Central memory CD8-positive, alpha-beta T cell (primary cell): ENCODE measurements around the gene FKRP.
A peak's percentile ranks its signal among the peaks of the same experiment; 100 is the strongest.
"Not testable (repeated sequence)": the region's sequence is repeated elsewhere in the genome, so short reads cannot be mapped to it uniquely, and the experiment has no call there.

ENCODE experiments used
- ATAC-seq: fragments of 150-1000 bp; cut with Tn5 transposase; replicated peaks from 2 replicates; pipeline ENCODE4 v1.10.0; 2022; ENCODE audit warnings: mild to moderate bottlenecking, moderate FRiP score, moderate number of reproducible peaks; ENCODE audit not compliant: poor library complexity, severe bottlenecking; ENCODE audit errors: extremely low read depth
- DNase-seq, 2 donors: peaks; one replicate each; pipeline ENCODE4 v3.0.0; 2021; ENCODE audit warnings: low spot score in 2 of 2
- H3K27ac Mint-ChIP-seq: one replicate; pipeline ENCODE4 v1.8.0; 2022; ENCODE audit warnings: low read depth, mild to moderate bottlenecking, moderate library complexity, mixed read lengths
- H3K27me3 Mint-ChIP-seq: one replicate; pipeline ENCODE4 v1.8.0; 2022; ENCODE audit warnings: mixed read lengths
- H3K36me3 Mint-ChIP-seq: one replicate; pipeline ENCODE4 v1.8.0; 2022; ENCODE audit warnings: mild to moderate bottlenecking, moderate library complexity, mixed read lengths; ENCODE audit not compliant: insufficient read depth
- H3K4me1 Mint-ChIP-seq: one replicate; pipeline ENCODE4 v1.8.0; 2022; ENCODE audit warnings: mixed read lengths
- H3K4me3 Mint-ChIP-seq: one replicate; pipeline ENCODE4 v1.8.0; 2022; ENCODE audit warnings: mild to moderate bottlenecking, moderate library complexity, mixed read lengths
- H3K9me3 Mint-ChIP-seq: one replicate; pipeline ENCODE4 v1.8.0; 2022; ENCODE audit warnings: mixed read lengths

The FKRP gene

DNA sequence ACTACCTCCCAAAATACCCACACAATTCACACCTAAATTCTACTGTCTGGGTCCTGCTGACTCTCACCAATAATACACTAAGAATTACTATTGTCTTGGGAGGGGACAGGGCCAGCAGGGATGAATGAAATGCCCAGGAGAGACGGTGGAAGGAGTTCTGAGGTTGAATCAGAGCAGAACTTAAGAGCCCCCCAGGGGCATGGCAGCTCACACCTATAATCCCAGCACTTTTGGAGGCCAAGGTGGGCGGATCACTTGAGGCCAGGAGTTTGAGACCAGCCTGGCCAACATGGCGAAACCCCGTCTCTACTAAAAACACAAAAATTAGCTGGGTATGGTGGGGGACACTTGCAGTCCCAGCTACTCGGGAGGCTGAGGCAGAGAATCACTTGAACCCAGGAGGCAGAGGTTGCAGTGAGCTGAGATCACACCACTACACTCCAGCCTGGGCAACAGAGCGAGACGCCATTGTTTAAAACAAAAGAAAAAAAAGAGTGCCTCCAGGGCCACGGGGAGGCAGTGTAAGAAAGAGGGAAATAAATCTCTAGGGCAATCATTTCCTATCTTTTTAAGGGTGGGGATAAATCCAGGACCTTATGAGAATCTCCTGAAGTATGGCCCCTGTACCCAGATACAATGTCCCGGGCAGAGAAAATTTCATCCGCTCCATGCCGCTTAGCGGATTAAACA lies 32.2 kb downstream of the FKRP start:
- H3K4me1 Mint-ChIP-seq, H3K27ac Mint-ChIP-seq: not testable (repeated sequence)

DNA sequence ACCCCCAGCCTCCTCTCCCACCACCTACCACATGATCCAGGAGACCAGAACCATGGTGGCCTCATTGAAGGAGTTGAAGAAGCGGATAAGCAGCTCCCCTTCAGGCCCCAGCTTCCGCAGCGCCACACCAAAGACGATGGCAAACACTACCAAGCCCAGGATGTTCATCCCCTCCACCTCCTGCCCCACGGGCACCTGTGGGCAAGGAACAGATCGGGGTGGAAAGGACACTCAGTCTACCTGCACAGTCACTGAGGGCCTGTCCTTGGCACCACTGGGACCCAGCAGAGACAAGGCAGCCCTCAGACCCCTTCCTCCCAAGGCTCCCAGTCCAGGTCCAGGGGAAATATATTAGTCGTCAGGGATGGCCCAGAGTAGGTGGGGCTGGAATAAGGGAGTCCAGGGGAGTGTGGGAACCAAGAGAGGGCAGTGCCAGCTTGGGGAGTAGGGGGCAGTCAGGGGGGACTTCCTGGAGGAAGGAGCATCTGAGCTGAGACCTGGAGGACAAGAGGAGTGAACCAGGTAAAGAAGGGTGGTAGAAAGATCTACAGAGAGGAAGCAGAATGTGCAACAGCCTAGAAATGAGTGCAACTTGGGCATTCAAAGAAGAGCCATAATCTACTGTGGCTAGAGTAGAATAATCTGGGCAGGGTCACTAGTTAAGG lies 36.6 kb downstream of the FKRP start:
- no peak for DNase-seq
- H3K27ac Mint-ChIP-seq, result peak overlapping the region; percentile 96
- no peaks in the 10 kb centered on the region for H3K27me3 Mint-ChIP-seq
- peaks cover 51% of the 10 kb centered on the region for H3K4me1 Mint-ChIP-seq
- ATAC-seq, result no peak
- H3K36me3 Mint-ChIP-seq, result peaks cover 46% of the 10 kb centered on the region
- no peaks in the 10 kb centered on the region for H3K9me3 Mint-ChIP-seq
- H3K4me3 Mint-ChIP-seq, result peak overlapping the region; percentile 96

More for the DNA sequence above, 32.2 kb downstream of the FKRP start:
- H3K9me3 Mint-ChIP-seq, H3K27me3 Mint-ChIP-seq, H3K4me3 Mint-ChIP-seq, DNase-seq, ATAC-seq: not testable (repeated sequence)
- peaks cover 50% of the 10 kb centered on the region for H3K36me3 Mint-ChIP-seq

DNA sequence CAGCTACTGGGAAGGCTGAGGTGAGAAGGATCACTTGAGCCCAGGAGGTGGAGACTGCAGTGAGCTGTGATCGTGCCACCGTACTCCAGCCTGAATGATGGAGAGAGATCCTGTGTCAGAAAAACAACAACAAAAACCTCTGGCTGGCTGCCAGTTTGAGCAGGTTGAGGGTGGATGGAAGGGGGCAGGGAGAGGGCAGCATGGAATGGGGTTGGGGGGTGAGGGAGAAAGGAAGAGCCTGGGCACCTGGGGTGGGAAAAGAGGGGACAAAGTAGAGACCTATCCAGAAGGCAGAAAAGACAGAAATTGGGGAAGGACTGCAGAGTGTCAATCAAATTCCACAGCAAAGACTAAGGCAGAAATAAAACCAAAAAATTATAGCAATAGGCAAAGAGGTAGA lies 37.8 kb downstream of the FKRP start:
- Mint-ChIP-seq H3K4me1 (peaks cover 51% of the 10 kb centered on the region), H3K36me3 (peaks cover 48% of the 10 kb centered on the region), H3K27me3 (no peaks in the 10 kb centered on the region), H3K9me3 (no peaks in the 10 kb centered on the region), H3K27ac (peak overlapping the region; percentile 96), H3K4me3 (peak overlapping the region; percentile 96)
- ATAC-seq (no peak), DNase-seq (no peak)

DNA sequence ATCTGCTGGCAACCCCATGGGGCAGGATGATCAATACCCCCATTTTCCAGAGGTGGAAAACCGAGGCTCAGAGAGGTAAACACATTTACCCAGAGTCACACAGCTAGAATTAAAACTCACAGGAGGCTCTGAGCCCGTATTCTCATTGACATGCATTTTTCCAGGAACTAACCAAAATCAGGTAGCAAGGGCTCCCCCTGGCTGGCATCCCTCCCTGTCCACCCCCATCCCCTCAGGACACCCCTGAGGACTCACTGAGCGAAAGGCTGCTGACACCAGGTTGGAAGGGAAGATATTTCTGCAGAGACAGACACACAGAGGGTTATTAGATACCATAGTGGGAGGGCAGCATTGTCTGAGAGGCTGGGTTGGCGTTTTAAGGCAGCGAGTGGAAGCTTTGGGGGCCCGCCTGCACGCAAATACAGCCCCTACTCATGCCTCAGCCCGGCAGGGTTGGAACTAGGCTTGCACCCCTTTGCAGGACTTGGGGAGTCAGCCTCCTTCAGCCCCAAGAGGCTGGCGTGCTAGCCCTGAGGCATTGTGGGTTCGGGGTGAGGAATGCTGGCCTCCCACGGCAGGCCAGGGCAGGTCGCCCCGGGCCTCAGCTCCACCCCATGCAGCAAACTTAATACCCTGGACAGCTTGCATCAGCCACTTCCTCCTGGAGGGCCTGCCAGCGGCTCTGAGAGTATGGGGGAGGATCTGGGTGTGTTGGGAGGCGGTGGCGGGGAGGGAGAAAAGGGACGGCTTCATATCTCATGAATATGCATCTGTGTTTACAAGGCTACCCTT lies 38.6 kb downstream of the FKRP start:
- Mint-ChIP-seq H3K36me3 (peaks cover 44% of the 10 kb centered on the region), H3K27me3 (no peaks in the 10 kb centered on the region)
- ATAC-seq, result no peak

DNA sequence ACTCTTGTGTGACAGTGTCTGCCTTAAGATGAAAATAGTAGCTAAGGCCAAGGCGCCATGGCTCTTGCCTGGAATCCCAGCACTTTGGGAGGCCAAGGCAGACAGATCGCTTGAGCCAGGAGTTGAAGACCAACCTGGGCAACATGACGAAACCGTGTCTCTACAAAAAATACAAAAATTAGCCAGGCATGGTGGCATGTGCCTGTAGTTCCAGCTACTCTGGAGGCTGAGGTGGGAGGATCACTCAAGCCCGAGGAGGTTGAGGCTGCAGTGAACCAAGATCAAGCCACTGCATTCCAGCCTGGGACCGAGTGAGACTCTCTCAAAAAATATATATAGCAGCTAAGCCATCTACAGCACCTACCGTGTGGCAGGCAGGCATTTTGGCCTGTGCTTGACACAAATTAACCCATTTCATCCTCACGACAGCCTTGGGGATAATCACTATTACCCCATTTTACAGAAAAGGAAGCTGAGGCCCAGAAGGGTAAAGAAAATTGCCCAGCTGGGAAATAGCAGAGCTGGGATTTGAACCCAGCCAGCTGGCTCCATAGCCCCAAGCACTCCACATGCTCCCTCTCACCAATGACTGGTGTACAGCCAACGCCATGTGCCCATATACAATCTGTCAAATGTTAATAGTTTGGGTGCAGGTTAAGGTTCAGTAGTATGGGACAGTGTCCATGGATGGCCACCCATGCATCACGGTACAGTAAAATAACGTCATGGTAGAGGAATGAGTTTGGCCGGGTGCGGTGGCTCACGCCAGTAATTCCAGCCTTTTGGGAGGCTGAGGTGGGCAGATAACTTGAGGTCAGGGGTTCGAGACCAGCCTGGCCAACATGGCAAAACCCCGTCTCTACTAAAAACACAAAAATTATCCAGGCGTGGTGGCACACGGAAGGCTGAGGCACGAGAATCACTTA lies 39.5 kb downstream of the FKRP start:
- Mint-ChIP-seq H3K9me3 (no peaks in the 10 kb centered on the region), H3K36me3 (peaks cover 43% of the 10 kb centered on the region), H3K27ac (peak overlapping the region; percentile 96), H3K27me3 (no peaks in the 10 kb centered on the region), H3K4me1 (peaks cover 57% of the 10 kb centered on the region), H3K4me3 (peak overlapping the region; percentile 96)
- DNase-seq (no peak), ATAC-seq (no peak)

More for the DNA sequence above, 38.6 kb downstream of the FKRP start:
- Mint-ChIP-seq H3K9me3 (no peaks in the 10 kb centered on the region), H3K27ac (peak overlapping the region; percentile 96), H3K4me3 (peak overlapping the region; percentile 96), H3K4me1 (peaks cover 56% of the 10 kb centered on the region)
- no peak for DNase-seq

DNA sequence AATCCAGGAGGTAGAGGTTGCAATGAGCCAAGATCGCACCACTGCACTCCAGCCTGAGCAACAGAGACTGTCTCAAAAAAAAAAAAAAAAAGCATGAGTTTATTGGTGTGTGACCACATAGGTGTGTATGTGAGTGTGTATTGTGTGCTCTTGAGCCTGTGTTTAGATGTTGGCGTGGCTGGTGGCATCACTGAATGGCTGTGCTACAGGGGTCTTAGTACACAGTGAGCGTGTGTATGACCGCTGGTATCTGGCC lies 40.1 kb downstream of the FKRP start:
- no peaks in the 10 kb centered on the region for H3K9me3 Mint-ChIP-seq
- peak overlapping the region; percentile 96 for H3K27ac Mint-ChIP-seq
- no peaks in the 10 kb centered on the region for H3K27me3 Mint-ChIP-seq
- H3K4me1 Mint-ChIP-seq, result peaks cover 57% of the 10 kb centered on the region
- ATAC-seq (peak; percentile 20), DNase-seq (no peak)
- peaks cover 40% of the 10 kb centered on the region for H3K36me3 Mint-ChIP-seq
- peak overlapping the region; percentile 96 for H3K4me3 Mint-ChIP-seq

DNA sequence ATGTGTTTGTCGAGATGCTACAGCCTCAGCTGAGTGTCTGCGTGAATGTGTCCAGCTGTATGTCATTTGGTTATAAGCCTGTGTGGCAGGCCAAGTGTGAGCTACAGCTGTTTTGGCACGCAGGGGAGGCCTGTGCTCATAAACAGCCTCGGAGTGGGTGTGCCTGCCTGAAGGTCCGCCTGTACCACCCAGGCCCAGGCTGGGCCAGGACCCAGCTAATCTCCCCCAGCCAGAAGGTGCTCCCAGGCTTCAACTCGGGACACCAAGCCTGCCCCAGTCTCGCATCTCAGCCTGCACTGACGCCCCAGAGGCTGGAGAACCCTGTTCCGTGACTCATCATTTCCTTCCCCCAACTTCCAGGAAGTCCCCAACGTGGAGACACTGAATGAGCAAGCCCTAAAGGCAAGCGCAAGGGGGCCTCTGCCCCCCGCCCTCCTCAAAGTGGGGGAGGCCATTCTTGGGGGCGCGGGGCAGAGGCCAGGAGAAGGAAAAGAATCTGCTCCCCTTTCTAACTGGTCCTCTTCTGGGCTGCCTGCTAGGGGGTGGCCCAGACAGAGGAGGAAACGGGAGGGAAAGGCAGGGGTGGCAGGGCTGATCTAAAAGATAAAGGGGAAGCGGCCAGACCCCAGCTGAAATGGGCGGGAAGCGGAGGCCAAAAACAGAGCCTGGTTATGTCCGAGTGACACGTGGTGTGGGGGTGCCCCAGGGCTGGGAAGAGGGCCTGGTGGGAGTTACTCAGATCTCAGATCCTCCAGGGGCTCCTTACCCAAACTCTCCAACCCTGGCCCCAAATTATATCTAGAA lies 40.6 kb downstream of the FKRP start:
- peaks cover 57% of the 10 kb centered on the region for H3K4me1 Mint-ChIP-seq
- no peaks in the 10 kb centered on the region for H3K9me3 Mint-ChIP-seq
- peak; percentile 39 to 74 for DNase-seq
- H3K4me3 Mint-ChIP-seq, result peak overlapping the region; percentile 96
- no peaks in the 10 kb centered on the region for H3K27me3 Mint-ChIP-seq
- H3K36me3 Mint-ChIP-seq, result peaks cover 36% of the 10 kb centered on the region
- peak overlapping the region; percentile 96 for H3K27ac Mint-ChIP-seq
- peak; percentile 77 for ATAC-seq

DNA sequence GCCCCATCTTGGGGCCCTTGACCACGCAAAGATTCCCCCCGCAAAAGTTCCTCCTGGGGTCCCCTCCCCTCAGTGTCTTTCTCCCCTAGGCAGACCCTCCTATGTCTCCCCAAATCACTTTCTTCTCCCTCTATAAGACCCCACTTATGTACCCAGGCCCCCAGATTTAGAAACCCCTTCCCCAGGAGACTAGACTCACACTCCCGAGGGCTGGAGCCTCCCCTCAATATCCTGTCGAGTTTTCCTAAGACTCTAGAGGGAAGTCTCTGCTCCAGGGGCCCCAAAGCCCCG lies 41.1 kb downstream of the FKRP start:
- H3K36me3 Mint-ChIP-seq, result peaks cover 35% of the 10 kb centered on the region
- no peak for DNase-seq
- peaks cover 60% of the 10 kb centered on the region for H3K4me1 Mint-ChIP-seq

DNA sequence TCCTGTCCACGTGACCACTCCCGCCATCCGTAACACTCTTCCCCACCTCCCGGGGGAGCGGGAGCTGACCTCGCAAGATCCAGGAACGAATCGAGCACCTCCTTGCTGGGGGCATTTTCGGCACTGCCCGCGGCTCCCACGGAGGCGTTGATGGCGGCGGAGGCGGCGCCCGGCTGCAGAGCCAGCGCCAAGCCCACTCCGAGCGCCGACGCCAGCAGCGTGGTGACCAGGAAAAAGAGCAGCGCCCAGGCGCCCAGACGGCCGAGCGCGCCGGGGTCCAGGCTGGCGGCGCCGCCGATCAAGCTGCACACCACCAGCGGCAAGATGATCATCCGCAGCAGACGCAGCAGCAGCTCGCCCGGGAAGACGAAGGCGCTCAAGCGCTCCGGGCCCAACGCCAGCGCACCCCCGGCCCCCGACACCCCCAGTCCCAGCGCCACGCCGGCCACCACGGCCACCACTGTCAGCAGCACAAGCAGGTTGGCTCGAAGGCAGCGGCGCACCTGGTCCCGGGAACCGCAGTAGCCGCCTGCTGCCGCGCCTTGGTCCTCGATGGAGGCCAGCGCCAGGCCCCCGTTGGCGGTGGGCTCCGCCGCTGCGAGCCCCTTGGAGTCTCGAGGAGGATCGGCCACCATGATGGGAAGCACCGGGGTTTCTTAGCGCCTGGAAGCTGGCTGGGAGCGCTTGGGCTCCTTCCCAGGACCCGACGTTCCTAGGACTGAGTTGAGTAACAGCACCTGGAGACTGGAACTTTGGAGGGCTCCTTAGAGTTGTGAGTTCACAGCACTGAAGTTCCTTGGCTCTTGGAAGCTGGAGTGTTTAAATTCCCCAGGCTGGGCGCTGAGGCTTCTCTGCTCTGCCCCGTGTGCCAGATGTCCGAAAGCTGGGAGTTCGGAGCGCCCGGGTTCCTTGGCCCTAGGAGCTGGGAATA lies 41.7 kb downstream of the FKRP start:
- DNase-seq (no peak), ATAC-seq (no peak)
- Mint-ChIP-seq H3K36me3 (peaks cover 30% of the 10 kb centered on the region), H3K9me3 (no peaks in the 10 kb centered on the region), H3K4me1 (peaks cover 60% of the 10 kb centered on the region), H3K27me3 (no peaks in the 10 kb centered on the region), H3K4me3 (peak overlapping the region; percentile 96), H3K27ac (peak overlapping the region; percentile 96)

More for the DNA sequence above, 41.1 kb downstream of the FKRP start:
- Mint-ChIP-seq H3K27ac (peak overlapping the region; percentile 96), H3K9me3 (no peaks in the 10 kb centered on the region), H3K27me3 (no peaks in the 10 kb centered on the region), H3K4me3 (peak overlapping the region; percentile 96)
- no peak for ATAC-seq

DNA sequence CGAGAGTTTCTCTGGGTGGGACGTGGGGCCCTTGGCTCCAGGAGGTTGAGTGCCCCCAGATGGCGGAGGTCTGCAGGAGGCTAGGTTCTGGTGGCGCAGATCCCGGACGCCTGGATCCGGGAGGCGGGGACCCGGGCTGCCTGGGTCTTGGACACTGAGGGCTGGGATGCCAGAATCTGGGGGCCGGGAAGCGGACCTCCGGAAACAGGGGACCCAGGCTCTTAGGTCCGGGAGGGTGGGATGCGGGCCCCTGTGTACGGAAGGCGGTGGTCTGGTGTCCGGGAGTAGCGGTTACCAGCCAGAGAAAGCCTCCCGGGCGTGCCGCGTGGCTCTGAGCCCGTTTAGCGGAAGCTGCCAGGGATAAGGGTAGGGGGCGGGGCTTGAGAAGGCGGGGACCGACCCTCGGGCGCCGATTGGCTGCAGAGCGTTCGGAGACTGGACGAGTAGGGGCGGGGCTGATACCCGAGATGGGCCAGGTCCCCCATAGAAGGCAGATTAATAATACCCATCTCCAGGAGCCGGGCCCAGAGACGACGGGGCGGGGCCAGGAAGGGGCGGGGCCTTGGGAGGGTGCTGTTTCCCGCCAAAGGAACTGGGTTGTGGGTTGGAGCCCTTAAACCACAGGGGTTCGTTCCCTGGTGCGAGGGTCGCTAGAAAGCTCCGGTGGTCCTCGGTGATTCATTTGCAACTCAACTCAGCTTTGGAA lies 42.6 kb downstream of the FKRP start, which contains the start of gene SLC1A5:
Gene SLC1A5 (minus strand): TSS at position 333 of the 706 bp plus-strand sequence. CDS start 629 bp downstream, outside the sequence.
- H3K36me3 Mint-ChIP-seq, result peaks cover 22% of the 10 kb centered on the region
- peaks cover 52% of the 10 kb centered on the region for H3K4me1 Mint-ChIP-seq
- no peaks in the 10 kb centered on the region for H3K9me3 Mint-ChIP-seq
- peak within 1 kb of the TSS; percentile 96 for H3K4me3 Mint-ChIP-seq
- H3K27me3 Mint-ChIP-seq, result no peaks in the 10 kb centered on the region
- ATAC-seq (peak; percentile 70), DNase-seq (peak; percentile 89 to 95)
- peak within 1 kb of the TSS; percentile 96 for H3K27ac Mint-ChIP-seq
